T-cell (primary cell): ENCODE data around the gene BHMT. TPM values are rescaled to one million over a fixed set of nuclear protein-coding genes. Genes with fewer than 3 reads are reported as not detected.
A peak's percentile ranks its signal among the peaks of the same experiment; 100 is the strongest.

Source experiments
- ATAC-seq, 4 experiments: fragments of 200-7000 bp in 3 of 4; fragments of 150-1000 bp in 1 of 4; cut with Tn5 transposase; replicated peaks in 1 of 4; 1 replicate in 3 of 4; 2 replicates in 1 of 4; pipeline ENCODE4 v1.10.0; 2021; ENCODE audit warnings: moderate library complexity in 3 of 4, mild to moderate bottlenecking in 2 of 4, moderate number of reproducible peaks in 1 of 4
- CTCF ChIA-PET, 2 donors: fragments of 300-600 bp; sonication (Branson Sonifier 250); formaldehyde crosslinking; loops; one replicate each; lab custom pipeline; 2022; ENCODE audit warnings: antibody characterized with exemption in 2 of 2; lab: Charles Lee
- POLR2A ChIA-PET, 2 donors: fragments of 300-600 bp; sonication (Branson Sonifier 250); formaldehyde crosslinking; loops; one replicate each; lab custom pipeline; 2022; ENCODE audit warnings: antibody characterized with exemption in 2 of 2; lab: Charles Lee
- DNase-seq, 35 experiments: peaks; one replicate each; pipeline versions ENCODE4 v3.0.0 to v3.0.0-alpha.2; 2013 to 2023
- H3K27ac ChIP-seq: one replicate; pipeline ENCODE4 v1.5.1; 2013; ENCODE audit warnings: low read length
- H3K27me3 ChIP-seq, 2 experiments: replicated peaks in 1 of 2; 1 replicate in 1 of 2; 2 replicates in 1 of 2; pipeline versions ENCODE4 v1.6.1 to v1.7.0; 2013; ENCODE audit warnings: low read length in 1 of 2, mixed read lengths in 1 of 2; ENCODE audit not compliant: control insufficient read depth in 2 of 2, insufficient read depth in 2 of 2; ENCODE audit errors: extremely low read depth in 1 of 2
- H3K36me3 ChIP-seq, 2 donors: 1 replicate in 1 of 2; 2 replicates in 1 of 2; pipeline versions ENCODE4 v1.6.1 to v1.7.0; 2013; ENCODE audit warnings: low read length in 1 of 2; ENCODE audit not compliant: control insufficient read depth in 2 of 2, insufficient read depth in 1 of 2; ENCODE audit errors: extremely low read depth in 1 of 2
- H3K4me1 ChIP-seq, 2 experiments: 1 replicate in 1 of 2; 2 replicates in 1 of 2; pipeline versions ENCODE4 v1.6.1 to v1.7.0; 2013; ENCODE audit warnings: low read length in 2 of 2, mixed read lengths in 1 of 2; ENCODE audit not compliant: insufficient read depth in 2 of 2, control insufficient read depth in 1 of 2; ENCODE audit errors: extremely low read depth in 1 of 2
- H3K4me3 ChIP-seq, 2 donors: 1 replicate in 1 of 2; 2 replicates in 1 of 2; pipeline versions ENCODE4 v1.5.1 to v1.7.0; 2013; ENCODE audit warnings: mild to moderate bottlenecking in 2 of 2, low read length in 1 of 2, moderate library complexity in 1 of 2; ENCODE audit not compliant: control insufficient read depth in 1 of 2; ENCODE audit errors: extremely low read depth in 1 of 2
- H3K9me3 ChIP-seq: 2 replicates; pipeline ENCODE4 v1.7.0; 2013
- H3K27ac Mint-ChIP-seq, 2 donors: one replicate each; pipeline ENCODE4 v1.8.0; 2020 to 2021; ENCODE audit warnings: mild to moderate bottlenecking in 2 of 2, mixed read lengths in 2 of 2
- H3K27me3 Mint-ChIP-seq, 2 donors: one replicate each; pipeline ENCODE4 v1.8.0; 2021 to 2022; ENCODE audit warnings: mixed read lengths in 2 of 2
- H3K36me3 Mint-ChIP-seq: one replicate; pipeline ENCODE4 v1.8.0; 2021; ENCODE audit warnings: mixed read lengths
- H3K4me1 Mint-ChIP-seq, 3 donors: one replicate each; pipeline ENCODE4 v1.8.0; 2020 to 2022; ENCODE audit warnings: mixed read lengths in 3 of 3, mild to moderate bottlenecking in 1 of 3
- H3K4me3 Mint-ChIP-seq, 3 donors: one replicate each; pipeline ENCODE4 v1.8.0; 2020 to 2022; ENCODE audit warnings: mild to moderate bottlenecking in 3 of 3, mixed read lengths in 3 of 3, moderate library complexity in 3 of 3
- H3K9me3 Mint-ChIP-seq, 3 donors: one replicate each; pipeline ENCODE4 v1.8.0; 2020 to 2022; ENCODE audit warnings: mixed read lengths in 3 of 3
- WGBS: methylation state at CpG from one replicate; pipeline ENCODE4 v1.1.5; 2013; ENCODE audit warnings: missing lambda C conversion rate; ENCODE audit not compliant: insufficient coverage; 5-methylcytosine and 5-hydroxymethylcytosine counted together
- total RNA-seq, 35 experiments: library from RNA in 6 of 35; stranded (reverse) in 6 of 35; fragments of 120-200 nt in 1 of 35; gene quantifications; one replicate each; pipeline versions ENCODE4 v1.2.1 to v1.2.4 and lab custom pipeline; 2013 to 2026

BHMT gene
- total RNA-seq, 5 donors from 2014 or later (not counting 1 experiment from before 2014, with no cell fraction given), result 0.38 to 1.6 (median 0.76) TPM; not detected in 2

- no peak overlapping the region for H3K4me3 ChIP-seq
- H3K4me1 ChIP-seq, result no peaks in the 10 kb centered on the region
- no peaks in the 10 kb centered on the region for H3K27me3 ChIP-seq
- ChIA-PET POLR2A (no interaction called here), CTCF (interaction anchor here in 1 of 2 donors (0.7 kb wide), 2 partner anchors 8 to 98 kb away, joined by 6 read pairs; no protein-coding TSS in a partner anchor)
- no peaks in the 10 kb centered on the region for H3K9me3 Mint-ChIP-seq
- no peak overlapping the region for H3K4me3 Mint-ChIP-seq
- no peaks in the 10 kb centered on the region for H3K4me1 Mint-ChIP-seq
- H3K36me3 Mint-ChIP-seq, result no peaks in the 10 kb centered on the region
- no peak overlapping the region for H3K27ac Mint-ChIP-seq
- ATAC-seq (no peak), DNase-seq (no peak)
- H3K36me3 ChIP-seq, result no peaks in the 10 kb centered on the region
- H3K27ac ChIP-seq, result no peak overlapping the region
- no CpG with 5 or more reads among the region's 1 CpG for WGBS
- H3K9me3 ChIP-seq, result no peaks in the 10 kb centered on the region
- H3K27me3 Mint-ChIP-seq, result peaks cover 0 to 3% of the 10 kb centered on the region in 2 donors
Observed at GRCh38 chr5:79124607-79125006, 13.0 kb downstream of the BHMT start.

DNA sequence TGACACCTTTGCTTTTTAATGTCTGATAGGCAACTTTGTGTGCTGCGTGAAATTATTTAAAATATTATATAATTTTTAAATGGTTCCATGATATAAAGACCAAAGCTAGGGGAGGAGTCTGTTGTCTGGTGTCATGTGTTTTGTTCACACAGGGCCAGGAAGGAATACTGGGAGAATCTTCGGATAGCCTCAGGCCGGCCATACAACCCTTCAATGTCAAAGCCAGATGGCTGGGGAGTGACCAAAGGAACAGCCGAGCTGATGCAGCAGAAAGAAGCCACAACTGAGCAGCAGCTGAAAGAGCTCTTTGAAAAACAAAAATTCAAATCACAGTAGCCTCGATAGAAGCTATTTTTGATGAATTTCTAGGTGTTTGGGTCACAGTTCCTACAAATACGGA lies 19.2 kb downstream of the BHMT start:
- Histone ChIP-seq H3K27me3 (no peaks in the 10 kb centered on the region), H3K27ac (no peak overlapping the region), H3K36me3 (no peaks in the 10 kb centered on the region), H3K4me3 (no peak overlapping the region), H3K9me3 (no peaks in the 10 kb centered on the region), H3K4me1 (peaks cover 2 to 9% of the 10 kb centered on the region in 2 experiments)
- CTCF ChIA-PET, result interaction anchor here in 1 of 2 donors (0.6 to 3.8 kb wide), 2 partner anchors 108 to 1097 kb away, joined by 4 to 79 read pairs; no protein-coding TSS in a partner anchor
- WGBS, result 100% methylated on average over 2 of the region's 6 CpGs
- Mint-ChIP-seq H3K27me3 (peaks cover 3% of the 10 kb centered on the region in 2 donors), H3K4me1 (peaks cover 8 to 12% (median 8%) of the 10 kb centered on the region in 3 donors), H3K27ac (no peak overlapping the region), H3K4me3 (no peak overlapping the region), H3K36me3 (no peaks in the 10 kb centered on the region), H3K9me3 (no peaks in the 10 kb centered on the region)
- DNase-seq (no peak), ATAC-seq (no peak)
- POLR2A ChIA-PET, result no interaction called here

DNA sequence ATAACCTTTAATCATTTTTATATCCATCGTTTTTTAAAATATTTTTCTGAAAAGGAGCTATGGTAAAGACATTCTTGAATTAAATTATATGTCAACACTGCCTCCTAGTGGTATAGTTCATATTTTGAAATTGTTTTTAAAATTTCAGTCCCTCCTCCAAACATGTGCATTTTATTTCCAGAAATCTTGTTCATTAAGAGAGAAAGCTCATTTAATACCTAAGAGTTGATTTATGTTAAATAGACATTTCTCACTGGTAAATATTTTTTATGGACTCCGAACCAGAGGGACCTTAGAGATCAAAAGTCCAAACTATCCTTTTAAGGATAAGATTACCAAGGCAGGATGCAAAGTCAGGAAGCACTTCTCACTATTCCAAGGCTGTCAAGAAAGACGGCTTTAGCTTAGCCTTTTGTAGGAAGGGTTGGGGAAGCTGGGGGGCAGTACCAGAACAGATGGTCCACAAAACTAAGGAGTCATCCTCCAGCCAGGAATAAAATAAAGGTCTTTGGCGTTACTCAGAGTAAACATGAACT lies 21.6 kb downstream of the BHMT start:
- H3K27ac Mint-ChIP-seq, result peak overlapping the region in 1 of 2 donors; percentile 5
- 0% methylated on average over 1 of the region's 4 CpGs for WGBS
- no peaks in the 10 kb centered on the region for H3K36me3 ChIP-seq
- peak overlapping the region; percentile 66 to 76 (median 67) for H3K4me3 Mint-ChIP-seq
- H3K9me3 ChIP-seq, result no peaks in the 10 kb centered on the region
- no peaks in the 10 kb centered on the region for H3K27me3 ChIP-seq
- H3K4me1 Mint-ChIP-seq, result peaks cover 8 to 12% (median 8%) of the 10 kb centered on the region in 3 donors
- peak in 2 of 4 experiments; percentile 40 to 54 for ATAC-seq
- no peak overlapping the region for H3K4me3 ChIP-seq
- ChIA-PET POLR2A (interaction anchor here (0.6 to 1.0 kb wide), 10 partner anchors 20 to 1274 kb away, joined by 3 to 11 read pairs (median 6); partner anchors contain the start of gene HOMER1 (in 1 of the 2)), CTCF (interaction anchor here (0.6 to 3.8 kb wide), 75 partner anchors 8 to 1337 kb away, joined by 3 to 79 read pairs (median 4); partner anchors contain the start of gene ARSB (in 1 of the 2))
- peaks cover 3% of the 10 kb centered on the region in 2 donors for H3K27me3 Mint-ChIP-seq
- no peak overlapping the region for H3K27ac ChIP-seq
- peaks cover 2 to 9% of the 10 kb centered on the region in 2 experiments for H3K4me1 ChIP-seq
- H3K9me3 Mint-ChIP-seq, result no peaks in the 10 kb centered on the region
- DNase-seq, result peak in 1 of 35 experiments; percentile 57
- H3K36me3 Mint-ChIP-seq, result no peaks in the 10 kb centered on the region

DNA sequence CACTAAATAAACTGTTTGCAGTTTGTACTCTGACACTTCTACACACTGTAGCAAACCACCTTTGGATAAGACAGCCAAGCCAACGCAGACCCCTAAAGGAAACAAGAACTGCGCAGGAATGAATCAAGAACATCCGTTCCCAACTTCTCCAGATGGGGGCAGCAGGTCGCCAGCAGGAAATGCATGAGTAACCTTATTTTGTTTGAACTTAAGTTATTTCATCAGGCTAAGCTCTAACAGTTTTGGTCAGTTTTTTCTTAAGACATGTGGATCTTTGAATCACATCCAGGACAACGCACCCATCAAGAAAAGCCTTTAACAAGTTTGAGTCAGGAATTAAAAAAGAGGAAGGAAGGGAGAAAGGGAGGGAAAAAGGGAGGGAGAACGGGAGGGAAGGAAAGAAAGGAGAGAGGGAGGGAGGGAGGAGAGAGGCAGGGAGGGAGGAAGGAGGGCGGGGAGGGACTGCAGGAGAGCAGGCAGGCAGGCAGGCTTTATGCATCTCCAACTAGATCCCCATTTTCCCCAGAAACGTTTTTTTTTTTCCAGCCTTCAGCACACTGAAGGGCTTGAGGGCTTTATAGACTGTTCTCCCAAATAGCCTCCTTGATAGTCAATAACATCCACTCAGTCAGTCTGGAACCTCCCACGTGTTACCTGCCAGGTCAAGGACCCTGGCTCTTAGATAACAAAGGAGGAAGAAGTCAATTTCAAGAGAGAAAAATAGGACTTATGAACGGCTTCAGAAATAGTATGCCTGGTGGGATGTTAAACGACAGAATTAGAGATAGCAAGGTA lies 22.2 kb downstream of the BHMT start:
- ChIA-PET CTCF (interaction anchor here (0.6 to 3.8 kb wide), 59 partner anchors 9 to 1313 kb away, joined by 3 to 79 read pairs (median 4); partner anchors contain the start of gene ARSB (in 1 of the 2)), POLR2A (interaction anchor here (0.6 kb wide), 2 partner anchors 380 to 837 kb away, joined by 3 to 7 read pairs; partner anchors contain the start of gene HOMER1 (in 1 of the 2))
- H3K27me3 Mint-ChIP-seq, result peaks cover 3% of the 10 kb centered on the region in 2 donors
- no peak overlapping the region for H3K27ac ChIP-seq
- peaks cover 8 to 12% (median 8%) of the 10 kb centered on the region in 3 donors for H3K4me1 Mint-ChIP-seq
- no peaks in the 10 kb centered on the region for H3K9me3 ChIP-seq
- peaks cover 2 to 9% of the 10 kb centered on the region in 2 experiments for H3K4me1 ChIP-seq
- WGBS, result 60% methylated on average over 3 of the region's 11 CpGs
- ATAC-seq (peak; percentile 77 to 90 (median 80)), DNase-seq (peak; percentile 13 to 75 (median 50))
- H3K36me3 Mint-ChIP-seq, result no peaks in the 10 kb centered on the region
- H3K9me3 Mint-ChIP-seq, result no peaks in the 10 kb centered on the region
- H3K4me3 Mint-ChIP-seq, result peak overlapping the region; percentile 66 to 76 (median 67)
- peak overlapping the region; percentile 49 to 73 for H3K27ac Mint-ChIP-seq
- no peak overlapping the region for H3K4me3 ChIP-seq
- H3K27me3 ChIP-seq, result no peaks in the 10 kb centered on the region
- no peaks in the 10 kb centered on the region for H3K36me3 ChIP-seq

DNA sequence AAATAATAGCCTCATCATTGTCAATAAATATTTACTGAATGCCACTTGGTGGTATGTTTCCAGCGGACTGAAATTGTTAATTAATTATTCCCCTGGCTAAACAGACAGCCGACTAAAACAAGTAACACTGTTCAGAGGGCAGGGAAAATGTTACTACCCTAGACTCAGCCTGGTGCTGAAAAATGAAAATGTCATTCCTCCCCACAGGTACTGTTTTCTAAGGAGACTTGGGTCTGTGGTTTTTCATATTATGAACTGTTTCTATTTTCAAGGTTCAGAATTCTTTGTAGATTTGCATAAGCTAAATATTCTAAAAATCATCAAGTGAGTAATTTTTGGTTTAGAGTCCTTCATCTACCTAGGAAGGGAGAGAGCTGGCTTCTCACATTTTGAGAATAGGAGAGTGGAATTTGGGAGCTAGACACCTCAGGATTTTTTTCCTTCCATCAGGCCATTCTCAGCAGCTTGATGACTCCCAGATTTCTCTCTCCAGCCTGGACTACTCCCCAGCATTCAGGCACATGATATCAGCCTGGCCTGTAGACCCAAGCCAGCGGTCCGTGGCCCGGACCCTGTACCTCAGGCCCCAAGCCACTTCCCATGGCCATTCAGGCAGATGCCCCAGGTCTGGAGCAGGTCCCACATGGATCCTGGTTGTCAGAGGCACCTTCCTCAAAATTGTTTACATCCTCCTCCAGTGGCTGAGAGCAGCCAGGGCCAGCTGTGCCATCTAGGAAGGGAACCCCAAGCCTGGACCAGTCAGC lies 24.4 kb downstream of the BHMT start:
- Mint-ChIP-seq H3K4me1 (peaks cover 8 to 12% (median 8%) of the 10 kb centered on the region in 3 donors), H3K9me3 (peaks cover 0 to 9% (median 5%) of the 10 kb centered on the region in 3 donors), H3K27me3 (peaks cover 5 to 6% of the 10 kb centered on the region in 2 donors), H3K4me3 (no peak overlapping the region), H3K36me3 (no peaks in the 10 kb centered on the region), H3K27ac (no peak overlapping the region)
- Histone ChIP-seq H3K36me3 (no peaks in the 10 kb centered on the region), H3K4me1 (peaks cover 2 to 9% of the 10 kb centered on the region in 2 experiments), H3K9me3 (no peaks in the 10 kb centered on the region), H3K4me3 (no peak overlapping the region), H3K27me3 (no peaks in the 10 kb centered on the region), H3K27ac (no peak overlapping the region)
- DNase-seq, result no peak
- ATAC-seq, result no peak
- CTCF ChIA-PET, result no interaction called here
- WGBS, result 90% methylated on average over 3 of the region's 5 CpGs
- POLR2A ChIA-PET, result no interaction called here
